ENCODE data around the gene GP5.

Gene GP5

DNA sequence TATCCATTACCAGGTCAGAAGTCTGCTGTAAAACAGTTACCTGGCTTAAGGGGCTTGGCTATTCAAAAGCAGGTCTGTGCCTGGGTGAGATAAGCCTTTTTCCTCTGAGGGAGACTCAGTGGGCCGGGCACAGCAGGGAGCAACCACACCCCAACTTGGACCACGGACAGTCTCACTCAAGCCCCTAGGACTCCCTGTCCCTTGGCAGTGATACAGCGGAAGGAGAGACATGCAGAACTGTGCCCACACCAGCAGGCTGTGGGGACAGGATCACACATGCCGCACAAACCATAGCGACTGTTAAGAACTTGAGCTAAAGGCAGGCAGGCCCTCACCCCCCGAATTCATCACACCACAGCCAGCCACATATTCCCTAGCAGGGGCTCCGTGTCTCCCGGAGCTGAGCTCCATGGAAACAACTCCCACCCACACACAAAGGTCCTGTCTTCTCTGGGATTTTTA lies 2.8 kb upstream of the GP5 start:
- Histone ChIP-seq H4K20me1 (ENCODE audit: insufficient read depth, low read length) (no peaks in the 10 kb centered on the region), H3K4me2 (ENCODE audit: low read length) (no peak overlapping the region), H3K79me2 (ENCODE audit: insufficient read depth, low read length) (no peaks in the 10 kb centered on the region), H3K4me1 (ENCODE audit: insufficient read depth, low read length, severe bottlenecking) (peaks cover 5% of the 10 kb centered on the region), H3K36me3 (ENCODE audit: insufficient read depth, low read length) (peaks cover 23% of the 10 kb centered on the region; the same call in 1 of the 2 replicates), H3K9me3 (ENCODE audit: low read length) (no peaks in the 10 kb centered on the region), H2AFZ (ENCODE audit: low read length) (no peak overlapping the region), H3K9me2 (ENCODE audit: low read depth, low read length) (no peaks in the 10 kb centered on the region), H3K27me3 (ENCODE audit: insufficient read depth, low read length) (no peaks in the 10 kb centered on the region; the same call in 1 of the 2 replicates), H3K4me3 (ENCODE audit: low read depth, low read length, poor library complexity, severe bottlenecking) (no peak overlapping the region), H3K27ac (ENCODE audit: low read depth, low read length, poor library complexity, severe bottlenecking) (no peak overlapping the region), H3F3A (ENCODE audit: insufficient read depth, low read length) (peaks cover 7% of the 10 kb centered on the region; the same call in 1 of the 2 replicates), H3K9ac (ENCODE audit: low read length) (no peak overlapping the region)
- TF ChIP-seq CTCF (IDR thresholded peaks at IDR 0.05; ENCODE audit: low read length) (no peak), EZH2 (IDR thresholded peaks at IDR 0.05; ENCODE audit: borderline replicate concordance, low read length) (no peak)

DNA sequence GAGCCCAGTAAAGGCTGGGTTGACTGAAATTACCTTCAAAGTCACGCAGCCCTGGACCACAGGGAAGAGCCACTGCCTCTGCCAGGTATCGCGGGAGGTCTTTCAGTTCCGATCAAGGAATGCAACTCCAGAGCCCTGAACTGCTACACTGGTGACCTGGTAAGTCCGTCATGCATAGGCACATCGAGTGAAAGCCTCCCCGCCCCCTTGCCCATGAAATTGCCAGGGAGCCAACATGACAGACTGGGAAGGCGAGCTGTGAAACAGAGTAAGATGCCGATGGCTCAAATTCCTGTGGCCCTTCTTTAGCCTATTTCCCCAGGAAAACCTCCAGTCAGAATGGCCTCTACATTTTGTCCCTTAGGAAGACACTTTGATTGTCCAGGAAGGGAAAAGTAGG lies 2.3 kb upstream of the GP5 start:
- TF ChIP-seq CTCF (IDR thresholded peaks at IDR 0.05; ENCODE audit: low read length) (no peak), EZH2 (IDR thresholded peaks at IDR 0.05; ENCODE audit: borderline replicate concordance, low read length) (no peak)
- Histone ChIP-seq H3K27me3 (ENCODE audit: insufficient read depth, low read length) (no peaks in the 10 kb centered on the region; the same call in 1 of the 2 replicates), H3F3A (ENCODE audit: insufficient read depth, low read length) (peaks cover 7% of the 10 kb centered on the region; the same call in 1 of the 2 replicates), H3K36me3 (ENCODE audit: insufficient read depth, low read length) (peaks cover 23% of the 10 kb centered on the region; the same call in 1 of the 2 replicates), H3K79me2 (ENCODE audit: insufficient read depth, low read length) (no peaks in the 10 kb centered on the region), H3K9ac (ENCODE audit: low read length) (no peak overlapping the region), H3K4me1 (ENCODE audit: insufficient read depth, low read length, severe bottlenecking) (peaks cover 6% of the 10 kb centered on the region), H4K20me1 (ENCODE audit: insufficient read depth, low read length) (no peaks in the 10 kb centered on the region), H3K9me3 (ENCODE audit: low read length) (no peaks in the 10 kb centered on the region), H3K27ac (ENCODE audit: low read depth, low read length, poor library complexity, severe bottlenecking) (no peak overlapping the region), H3K4me3 (ENCODE audit: low read depth, low read length, poor library complexity, severe bottlenecking) (no peak overlapping the region), H3K4me2 (ENCODE audit: low read length) (no peak overlapping the region), H3K9me2 (ENCODE audit: low read depth, low read length) (no peaks in the 10 kb centered on the region), H2AFZ (ENCODE audit: low read length) (no peak overlapping the region)

- no peak overlapping the region for H3K4me2 ChIP-seq (ENCODE audit: low read length)
These were observed 877 bp upstream of the GP5 start for GRCh38 chr3:194399874-194400411.

More at GRCh38 chr3:194399874-194400411, 877 bp upstream of the GP5 start:
- Histone ChIP-seq H3K9me2 (ENCODE audit: low read depth, low read length) (no peaks in the 10 kb centered on the region), H3K79me2 (ENCODE audit: insufficient read depth, low read length) (no peaks in the 10 kb centered on the region), H3F3A (ENCODE audit: insufficient read depth, low read length) (peaks cover 4% of the 10 kb centered on the region; the same call in 1 of the 2 replicates), H4K20me1 (ENCODE audit: insufficient read depth, low read length) (no peaks in the 10 kb centered on the region), H3K27me3 (ENCODE audit: insufficient read depth, low read length) (peaks cover 6% of the 10 kb centered on the region; the same call in 1 of the 2 replicates), H3K27ac (ENCODE audit: low read depth, low read length, poor library complexity, severe bottlenecking) (no peak overlapping the region), H2AFZ (ENCODE audit: low read length) (no peak overlapping the region), H3K9me3 (ENCODE audit: low read length) (no peaks in the 10 kb centered on the region), H3K9ac (ENCODE audit: low read length) (no peak overlapping the region), H3K4me3 (ENCODE audit: low read depth, low read length, poor library complexity, severe bottlenecking) (no peak overlapping the region), H3K4me1 (ENCODE audit: insufficient read depth, low read length, severe bottlenecking) (peaks cover 10% of the 10 kb centered on the region), H3K36me3 (ENCODE audit: insufficient read depth, low read length) (peaks cover 11% of the 10 kb centered on the region; the same call in 1 of the 2 replicates)
- no peak for TF ChIP-seq EZH2 (IDR thresholded peaks at IDR 0.05; ENCODE audit: borderline replicate concordance, low read length)
- TF ChIP-seq CTCF (IDR thresholded peaks at IDR 0.05; ENCODE audit: low read length), result no peak
